ENCODE measurements around the gene SNORC.

GRCh38 chr2:232873909-232874641 lies 4.0 kb downstream of the SNORC start:
- TF ChIP-seq L3MBTL2 (conservative IDR thresholded peaks at IDR 0.05) (no peak), ARNT (IDR thresholded peaks at IDR 0.05) (no peak), FOXK2 (IDR thresholded peaks at IDR 0.05) (no peak), SP1 (IDR thresholded peaks at IDR 0.05) (no peak), FOXA1 (IDR thresholded peaks at IDR 0.05) (no peak), BHLHE40 (IDR thresholded peaks at IDR 0.05; ENCODE audit: borderline replicate concordance) (no peak), TARDBP (IDR thresholded peaks at IDR 0.05) (no peak)

Data from HEK293T (cell line).